Natural killer cell (primary cell): ENCODE measurements around the gene CORIN. TPM values are rescaled to one million over a fixed set of nuclear protein-coding genes. Genes with fewer than 3 reads are reported as not detected.

Experiments
- ATAC-seq, 3 donors: fragments of 150-1000 bp in 2 of 3; fragments of 200-7000 bp in 1 of 3; cut with Tn5 transposase; 1 replicate in 1 of 3; 2 replicates in 2 of 3; pipeline ENCODE4 v1.10.0; 2021; ENCODE audit warnings: mild to moderate bottlenecking in 2 of 3, moderate library complexity in 2 of 3
- DNase-seq, 2 donors: peaks; one replicate each; pipeline versions ENCODE4 v3.0.0 to v3.0.0-alpha.2; 2013 to 2021; ENCODE audit warnings: mixed read lengths in 1 of 2
- H3K27ac ChIP-seq: one replicate; pipeline ENCODE4 v1.5.1; 2013; ENCODE audit warnings: mild to moderate bottlenecking, low read length
- H3K27me3 ChIP-seq: one replicate; pipeline ENCODE4 v1.6.1; 2013; ENCODE audit warnings: low read length; ENCODE audit not compliant: control insufficient read depth, insufficient read depth
- H3K36me3 ChIP-seq: one replicate; pipeline ENCODE4 v1.6.1; 2013; ENCODE audit warnings: low read length; ENCODE audit not compliant: control insufficient read depth, insufficient read depth
- H3K4me1 ChIP-seq: one replicate; pipeline ENCODE4 v1.6.1; 2013; ENCODE audit warnings: low read length; ENCODE audit not compliant: control insufficient read depth, insufficient read depth
- H3K4me3 ChIP-seq: one replicate; pipeline ENCODE4 v1.5.1; 2013; ENCODE audit warnings: low read length
- H3K9me3 ChIP-seq: one replicate; pipeline ENCODE4 v1.6.1; 2013; ENCODE audit warnings: low read length; ENCODE audit not compliant: control insufficient read depth, insufficient read depth
- H3K27ac Mint-ChIP-seq, 2 donors: one replicate each; pipeline ENCODE4 v1.8.0; 2022; ENCODE audit warnings: mild to moderate bottlenecking in 2 of 2, mixed read lengths in 2 of 2, moderate library complexity in 1 of 2
- H3K27me3 Mint-ChIP-seq, 2 donors: one replicate each; pipeline ENCODE4 v1.8.0; 2022; ENCODE audit warnings: low read depth in 2 of 2, mixed read lengths in 2 of 2
- H3K36me3 Mint-ChIP-seq: one replicate; pipeline ENCODE4 v1.8.0; 2022; ENCODE audit warnings: mixed read lengths
- H3K4me1 Mint-ChIP-seq, 2 donors: one replicate each; pipeline ENCODE4 v1.8.0; 2022; ENCODE audit warnings: mixed read lengths in 2 of 2
- H3K4me3 Mint-ChIP-seq: one replicate; pipeline ENCODE4 v1.8.0; 2022; ENCODE audit warnings: mild to moderate bottlenecking, moderate library complexity, mixed read lengths
- H3K9me3 Mint-ChIP-seq, 2 donors: one replicate each; pipeline ENCODE4 v1.8.0; 2022; ENCODE audit warnings: mixed read lengths in 2 of 2
- WGBS: methylation state at CpG from one replicate; pipeline ENCODE4 v1.1.7; 2013; ENCODE audit warnings: missing lambda C conversion rate; ENCODE audit not compliant: insufficient coverage; 5-methylcytosine and 5-hydroxymethylcytosine counted together
- intact Hi-C: fragments of 100-400 bp; cut with micrococcal nuclease; formaldehyde crosslinking; loops from one replicate; pipeline ENCODE4 v1.14.2; 2022
- total RNA-seq, 4 donors: library from RNA; stranded (reverse); fragments of 120-200 nt in 1 of 4; gene quantifications; one replicate each; pipeline versions ENCODE4 v1.2.3 to v1.2.4, GENCODE V29; 2013 to 2022
- TF ChIP-seq, protein P1 (sequence below): fragments of 200-600 bp; IDR thresholded peaks from one replicate; pipeline ENCODE4 v1.8.0; 2022; ENCODE audit warnings: antibody characterized with exemption

The CORIN gene
- total RNA-seq, 3 donors from 2014 or later (not counting 1 experiment from before 2014, with no cell fraction given), result 0.78 TPM; not detected in 2

DNA sequence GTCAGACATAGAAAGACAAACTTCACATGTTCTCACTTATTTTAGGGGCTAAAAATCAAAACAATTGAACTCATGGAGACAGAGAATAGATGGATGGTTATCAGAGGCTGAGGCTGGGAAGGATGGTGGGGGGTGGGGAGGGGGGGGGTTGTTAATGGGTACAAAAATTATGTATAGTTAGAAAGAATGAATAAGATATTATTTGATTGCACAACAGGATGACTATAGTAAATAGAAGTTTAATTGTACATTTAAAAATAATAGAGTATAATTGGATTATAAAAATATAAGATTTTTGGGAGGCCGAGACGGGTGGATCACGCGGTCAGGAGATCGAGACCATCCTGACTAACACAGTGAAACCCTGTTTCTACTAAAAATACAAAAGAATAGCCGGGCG is 33.3 kb downstream of the CORIN start:
- DNase-seq, result no peak
- intact Hi-C loops, result no loop called here
- no peak overlapping the region for H3K27ac ChIP-seq
- peaks cover 0 to 3% of the 10 kb centered on the region in 2 donors for H3K9me3 Mint-ChIP-seq
- no peak overlapping the region for H3K4me3 Mint-ChIP-seq
- no peaks in the 10 kb centered on the region for H3K36me3 Mint-ChIP-seq
- H3K27ac Mint-ChIP-seq, result no peak overlapping the region
- H3K27me3 Mint-ChIP-seq, result peaks cover 4 to 7% of the 10 kb centered on the region in 2 donors
- H3K4me1 ChIP-seq, result no peaks in the 10 kb centered on the region
- 100% methylated on average over 2 of the region's 7 CpGs for WGBS
- TF ChIP-seq, protein P1, sequence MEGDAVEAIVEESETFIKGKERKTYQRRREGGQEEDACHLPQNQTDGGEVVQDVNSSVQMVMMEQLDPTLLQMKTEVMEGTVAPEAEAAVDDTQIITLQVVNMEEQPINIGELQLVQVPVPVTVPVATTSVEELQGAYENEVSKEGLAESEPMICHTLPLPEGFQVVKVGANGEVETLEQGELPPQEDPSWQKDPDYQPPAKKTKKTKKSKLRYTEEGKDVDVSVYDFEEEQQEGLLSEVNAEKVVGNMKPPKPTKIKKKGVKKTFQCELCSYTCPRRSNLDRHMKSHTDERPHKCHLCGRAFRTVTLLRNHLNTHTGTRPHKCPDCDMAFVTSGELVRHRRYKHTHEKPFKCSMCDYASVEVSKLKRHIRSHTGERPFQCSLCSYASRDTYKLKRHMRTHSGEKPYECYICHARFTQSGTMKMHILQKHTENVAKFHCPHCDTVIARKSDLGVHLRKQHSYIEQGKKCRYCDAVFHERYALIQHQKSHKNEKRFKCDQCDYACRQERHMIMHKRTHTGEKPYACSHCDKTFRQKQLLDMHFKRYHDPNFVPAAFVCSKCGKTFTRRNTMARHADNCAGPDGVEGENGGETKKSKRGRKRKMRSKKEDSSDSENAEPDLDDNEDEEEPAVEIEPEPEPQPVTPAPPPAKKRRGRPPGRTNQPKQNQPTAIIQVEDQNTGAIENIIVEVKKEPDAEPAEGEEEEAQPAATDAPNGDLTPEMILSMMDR, result no peak
- H3K27me3 ChIP-seq, result peaks cover 2% of the 10 kb centered on the region
- H3K4me3 ChIP-seq, result no peak overlapping the region
- no peaks in the 10 kb centered on the region for H3K4me1 Mint-ChIP-seq
- no peak for ATAC-seq
- no peaks in the 10 kb centered on the region for H3K9me3 ChIP-seq
- no peaks in the 10 kb centered on the region for H3K36me3 ChIP-seq

DNA sequence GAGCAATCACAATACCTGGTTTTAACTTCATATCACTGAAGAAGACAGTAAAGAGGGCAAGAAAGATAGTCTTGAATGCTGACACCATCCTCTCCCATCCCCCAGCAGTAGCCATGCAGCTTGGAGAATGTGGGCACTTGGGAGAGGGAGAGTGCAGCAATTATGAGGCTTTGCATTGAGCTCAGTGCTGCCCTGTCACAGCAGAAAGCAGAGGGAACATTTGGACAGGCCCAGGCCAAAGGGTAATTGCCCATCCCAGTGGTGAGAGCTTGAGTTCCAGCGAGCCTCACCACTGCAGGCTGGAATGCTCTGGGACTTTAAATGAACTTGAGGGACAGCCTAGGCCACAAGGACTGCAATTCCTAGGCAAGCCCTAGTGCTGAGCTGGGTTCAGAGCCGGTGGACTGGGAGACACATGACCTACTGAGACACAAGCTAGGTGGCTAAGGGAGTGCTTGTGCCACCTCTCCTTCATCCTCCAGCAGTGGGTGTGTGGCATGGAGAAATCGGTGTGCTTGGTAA is 36.3 kb downstream of the CORIN start:
- Histone ChIP-seq H3K4me3 (no peak overlapping the region), H3K27ac (no peak overlapping the region), H3K4me1 (no peaks in the 10 kb centered on the region), H3K36me3 (no peaks in the 10 kb centered on the region), H3K27me3 (no peaks in the 10 kb centered on the region), H3K9me3 (no peaks in the 10 kb centered on the region)
- no peak overlapping the region for H3K4me3 Mint-ChIP-seq
- DNase-seq, result no peak
- H3K4me1 Mint-ChIP-seq, result no peaks in the 10 kb centered on the region
- no peak for ATAC-seq
- peaks cover 0 to 3% of the 10 kb centered on the region in 2 donors for H3K9me3 Mint-ChIP-seq
- H3K36me3 Mint-ChIP-seq, result no peaks in the 10 kb centered on the region
- intact Hi-C loops, result no loop called here
- H3K27ac Mint-ChIP-seq, result no peak overlapping the region
- H3K27me3 Mint-ChIP-seq, result peaks cover 2 to 7% of the 10 kb centered on the region in 2 donors
- 88% methylated on average over 3 of the region's 3 CpGs for WGBS
- TF ChIP-seq, protein P1, result no peak

DNA sequence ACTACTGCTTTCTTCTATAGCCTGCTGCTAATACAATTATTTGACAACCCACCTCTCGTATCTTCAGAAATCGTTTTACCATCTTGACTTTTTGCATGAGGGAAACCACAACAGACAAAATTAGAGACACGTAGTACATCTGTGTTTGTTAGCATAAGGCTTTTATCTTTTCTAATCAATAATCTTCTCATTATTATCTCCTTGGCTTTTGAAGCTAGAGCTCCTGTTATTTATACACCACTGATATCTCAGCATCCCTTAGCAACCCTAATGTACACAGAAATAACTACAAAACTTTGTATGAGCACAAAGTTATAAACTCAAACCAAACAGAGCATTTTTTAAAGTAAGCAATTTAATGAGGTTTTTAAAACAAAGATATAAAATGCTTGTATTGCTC is 39.7 kb downstream of the CORIN start:
- H3K4me3 Mint-ChIP-seq, result no peak overlapping the region
- H3K27me3 ChIP-seq, result no peaks in the 10 kb centered on the region
- H3K9me3 Mint-ChIP-seq, result peaks cover 0 to 2% of the 10 kb centered on the region in 2 donors
- peaks cover 9 to 15% of the 10 kb centered on the region in 2 donors for H3K27me3 Mint-ChIP-seq
- WGBS, result 80% methylated on average over 3 of the region's 3 CpGs
- H3K4me1 ChIP-seq, result no peaks in the 10 kb centered on the region
- no peaks in the 10 kb centered on the region for H3K36me3 ChIP-seq
- DNase-seq, result no peak
- H3K36me3 Mint-ChIP-seq, result no peaks in the 10 kb centered on the region
- no peak overlapping the region for H3K27ac Mint-ChIP-seq
- H3K4me1 Mint-ChIP-seq, result no peaks in the 10 kb centered on the region
- TF ChIP-seq, protein P1, result no peak
- H3K4me3 ChIP-seq, result no peak overlapping the region
- intact Hi-C loops, result no loop called here
- H3K27ac ChIP-seq, result no peak overlapping the region
- no peaks in the 10 kb centered on the region for H3K9me3 ChIP-seq
- ATAC-seq, result no peak

DNA sequence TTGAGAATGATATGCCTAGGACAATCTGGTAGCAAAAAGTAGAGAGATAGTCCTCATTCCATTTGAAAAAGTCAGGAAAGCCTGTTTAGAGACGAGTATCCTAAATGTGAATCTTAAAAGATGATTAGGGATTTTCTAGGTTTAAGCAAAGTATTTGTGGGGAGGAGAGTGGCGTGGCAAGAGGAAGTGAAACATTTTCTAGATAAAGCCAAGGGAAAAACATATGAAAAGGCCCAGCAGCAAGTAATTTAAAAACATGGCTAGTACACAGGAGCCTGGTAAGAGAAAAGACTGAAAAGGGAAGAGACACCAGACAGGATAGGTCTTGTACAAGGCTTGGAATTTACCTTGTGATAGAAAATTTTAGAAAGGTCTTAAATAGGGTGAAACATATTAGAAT is 45.9 kb downstream of the CORIN start:
- DNase-seq, result no peak
- Histone ChIP-seq H3K4me1 (no peaks in the 10 kb centered on the region), H3K27me3 (no peaks in the 10 kb centered on the region), H3K9me3 (no peaks in the 10 kb centered on the region), H3K27ac (no peak overlapping the region), H3K4me3 (no peak overlapping the region), H3K36me3 (no peaks in the 10 kb centered on the region)
- Mint-ChIP-seq H3K36me3 (no peaks in the 10 kb centered on the region), H3K27me3 (peaks cover 11 to 18% of the 10 kb centered on the region in 2 donors), H3K27ac (no peak overlapping the region), H3K4me3 (no peak overlapping the region), H3K9me3 (peaks cover 0 to 2% of the 10 kb centered on the region in 2 donors), H3K4me1 (peaks cover 0 to 3% of the 10 kb centered on the region in 2 donors)
- ATAC-seq, result no peak
- TF ChIP-seq, protein P1, result no peak
- 50% methylated on average over 2 of the region's 2 CpGs for WGBS
- intact Hi-C loops, result no loop called here
